Activated CD8-positive, alpha-beta memory T cell treated with anti-CD3 and anti-CD28 coated beads for 48 hours (primary cell): ENCODE measurements around the gene C10orf71.

Experiments used
- DNase-seq, 3 experiments: peaks; one replicate each; pipeline ENCODE4 v3.0.0-alpha.2; 2020; ENCODE audit warnings: low read depth in 2 of 3, low spot score in 2 of 3

The C10orf71 gene

GRCh38 chr10:49298983-49299815, at the start of gene C10orf71:
Gene C10orf71, plus strand, starts transcription at chr10:49299170. Its CDS starts 23,376 bp downstream, at chr10:49322546.
- no peak for DNase-seq

- no peak for DNase-seq
These were observed 46.5 kb upstream of the C10orf71 start for GRCh38 chr10:49252313-49253034.

GRCh38 chr10:49253340-49253906, 45.5 kb upstream of the C10orf71 start:
- no peak for DNase-seq

GRCh38 chr10:49254150-49254549, 44.8 kb upstream of the C10orf71 start:
- no peak for DNase-seq

GRCh38 chr10:49254556-49255318, 44.2 kb upstream of the C10orf71 start:
- peak in 1 of 3 experiments; percentile 13 for DNase-seq

GRCh38 chr10:49255883-49256282, 43.1 kb upstream of the C10orf71 start:
- DNase-seq: no peak

GRCh38 chr10:49257154-49257553, 41.8 kb upstream of the C10orf71 start:
- no peak for DNase-seq

GRCh38 chr10:49257626-49258349, 41.2 kb upstream of the C10orf71 start:
- DNase-seq: no peak

GRCh38 chr10:49258350-49258683, 40.7 kb upstream of the C10orf71 start:
- no peak for DNase-seq

- no peak for DNase-seq
These were observed 38.2 kb upstream of the C10orf71 start for GRCh38 chr10:49260644-49261296.

GRCh38 chr10:49263591-49263990, 35.4 kb upstream of the C10orf71 start:
- DNase-seq: no peak

GRCh38 chr10:49264177-49264677, 34.7 kb upstream of the C10orf71 start:
- DNase-seq: no peak

GRCh38 chr10:49265885-49266284, 33.1 kb upstream of the C10orf71 start:
- no peak for DNase-seq

- DNase-seq: no peak
These were observed 30.8 kb upstream of the C10orf71 start for GRCh38 chr10:49268185-49268584.

GRCh38 chr10:49269523-49269922, 29.4 kb upstream of the C10orf71 start:
- no peak for DNase-seq

GRCh38 chr10:49270565-49270964, 28.4 kb upstream of the C10orf71 start:
- no peak for DNase-seq

- no peak for DNase-seq
These were observed 27.6 kb upstream of the C10orf71 start for GRCh38 chr10:49271346-49271745.

- no peak for DNase-seq
These were observed 26.5 kb upstream of the C10orf71 start for GRCh38 chr10:49272251-49273081.

- no peak for DNase-seq
These were observed 25.9 kb upstream of the C10orf71 start for GRCh38 chr10:49273082-49273465.
